Neural progenitor cell (in vitro differentiated cells): ENCODE data around the gene GMPPB. TPM values are rescaled to one million over a fixed set of nuclear protein-coding genes. Genes with fewer than 3 reads are reported as not detected.

Experiments
- DNase-seq: peaks from one replicate; pipeline ENCODE4 v3.0.0-alpha.2; 2016; ENCODE audit warnings: low spot score
- H2AFZ ChIP-seq: fragments of 200-600 bp; sonication (generic); replicated peaks from 2 replicates; pipeline ENCODE4 v1.6.1; 2016; ENCODE audit warnings: antibody characterized with exemption
- H3F3A ChIP-seq: fragments of 200-600 bp; sonication (generic); 2 replicates; pipeline ENCODE4 v1.6.1; 2016; ENCODE audit warnings: antibody characterized with exemption, low read depth
- H3K27ac ChIP-seq: fragments of 200-600 bp; sonication (generic); 2 replicates; pipeline ENCODE4 v1.5.1; 2016; ENCODE audit warnings: mild to moderate bottlenecking
- H3K27me3 ChIP-seq: fragments of 200-600 bp; sonication (generic); 2 replicates; pipeline ENCODE4 v1.6.1; 2016; ENCODE audit warnings: mild to moderate bottlenecking, moderate library complexity
- H3K36me3 ChIP-seq: fragments of 200-600 bp; sonication (generic); 2 replicates; pipeline ENCODE4 v1.5.1; 2016
- H3K4me1 ChIP-seq: fragments of 200-600 bp; sonication (generic); 2 replicates; pipeline ENCODE4 v1.6.1; 2016; ENCODE audit warnings: mixed run types
- H3K4me2 ChIP-seq: fragments of 200-600 bp; sonication (generic); 2 replicates; pipeline ENCODE4 v1.6.1; 2016
- H3K4me3 ChIP-seq: fragments of 200-600 bp; sonication (generic); 2 replicates; pipeline ENCODE4 v1.5.1; 2016
- H3K79me2 ChIP-seq: fragments of 200-600 bp; sonication (generic); 2 replicates; pipeline ENCODE4 v1.6.1; 2016; ENCODE audit warnings: low read depth
- H3K9ac ChIP-seq: fragments of 200-600 bp; sonication (generic); 2 replicates; pipeline ENCODE4 v1.6.1; 2016
- H3K9me3 ChIP-seq: fragments of 200-600 bp; sonication (generic); 2 replicates; pipeline ENCODE4 v1.5.1; 2016; ENCODE audit warnings: low read depth
- H4K20me1 ChIP-seq: fragments of 200-600 bp; sonication (generic); 2 replicates; pipeline ENCODE4 v1.6.1; 2016; ENCODE audit warnings: low read depth
- H3K27ac Mint-ChIP-seq: 3 replicates; pipeline ENCODE4 v1.8.0; 2021; ENCODE audit warnings: mixed read lengths
- H3K27me3 Mint-ChIP-seq: 2 replicates; pipeline ENCODE4 v1.8.0; 2022; ENCODE audit warnings: low read depth, mild to moderate bottlenecking, inconsistent platforms, moderate library complexity, mixed read lengths; ENCODE audit not compliant: insufficient read depth
- H3K36me3 Mint-ChIP-seq: 3 replicates; pipeline ENCODE4 v1.8.0; 2021; ENCODE audit warnings: mixed read lengths
- H3K4me1 Mint-ChIP-seq: 3 replicates; pipeline ENCODE4 v1.8.0; 2021; ENCODE audit warnings: mixed read lengths
- H3K4me3 Mint-ChIP-seq: 3 replicates; pipeline ENCODE4 v1.8.0; 2021; ENCODE audit warnings: mild to moderate bottlenecking, moderate library complexity, mixed read lengths
- H3K9me3 Mint-ChIP-seq: 3 replicates; pipeline ENCODE4 v1.8.0; 2020; ENCODE audit warnings: mixed read lengths
- EZH2 ChIP-seq: fragments of 200-600 bp; sonication (generic); IDR thresholded peaks from 2 replicates; pipeline ENCODE4 v1.6.1; 2017; ENCODE audit warnings: antibody characterized with exemption, mild to moderate bottlenecking, moderate library complexity
- EZH2phosphoT487 ChIP-seq: fragments of 200-600 bp; sonication (generic); IDR thresholded peaks from 2 replicates; pipeline ENCODE4 v1.6.1; 2017; ENCODE audit warnings: antibody characterized with exemption
- total RNA-seq: library from RNA; depleted of rRNA; stranded (reverse); fragments of >200 nt; gene quantifications from 2 replicates; pipeline ENCODE4 v1.2.3, GENCODE V29; 2015; ENCODE audit warnings: low replicate concordance
- TF ChIP-seq, protein P1 (sequence below): fragments of 200-600 bp; sonication (generic); IDR thresholded peaks from 2 replicates; pipeline ENCODE4 v1.5.1; 2017; ENCODE audit warnings: antibody characterized with exemption, mild to moderate bottlenecking

The GMPPB gene
- total RNA-seq, 1 donor from 2014 or later: 10.6 TPM

DNA sequence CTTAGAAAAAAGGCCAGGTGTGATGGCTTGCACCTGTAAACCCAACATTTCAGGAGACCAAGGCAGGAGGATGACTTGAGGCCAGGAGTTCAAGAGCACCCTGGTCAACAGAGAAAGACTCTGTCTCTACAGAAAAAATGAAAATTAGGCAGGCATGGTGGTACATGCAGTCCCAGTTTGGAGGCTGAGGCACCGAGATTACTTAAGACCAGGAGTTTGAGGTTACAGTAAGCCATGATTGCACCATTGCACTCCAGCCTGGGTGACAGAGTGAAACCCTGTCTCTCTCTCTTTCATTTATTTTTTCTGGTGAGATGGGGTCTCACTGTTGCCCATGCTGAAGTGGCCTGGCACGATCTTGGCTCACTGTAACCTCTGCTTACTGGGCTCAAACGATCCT is 37.9 kb upstream of the GMPPB start:
- Histone ChIP-seq H3F3A (no peaks in the 10 kb centered on the region), H3K4me2 (no peak overlapping the region), H3K4me3 (no peak overlapping the region), H3K79me2 (peaks cover 98% of the 10 kb centered on the region), H2AFZ (no peak overlapping the region), H3K9me3 (no peaks in the 10 kb centered on the region), H3K4me1 (no peaks in the 10 kb centered on the region), H4K20me1 (peaks cover 51% of the 10 kb centered on the region), H3K27me3 (no peaks in the 10 kb centered on the region), H3K27ac (no peak overlapping the region), H3K36me3 (no peaks in the 10 kb centered on the region), H3K9ac (no peak overlapping the region)
- H3K27me3 Mint-ChIP-seq: no peaks in the 10 kb centered on the region
- H3K9me3 Mint-ChIP-seq: no peaks in the 10 kb centered on the region
- TF ChIP-seq EZH2: no peak
- TF ChIP-seq, protein P1, sequence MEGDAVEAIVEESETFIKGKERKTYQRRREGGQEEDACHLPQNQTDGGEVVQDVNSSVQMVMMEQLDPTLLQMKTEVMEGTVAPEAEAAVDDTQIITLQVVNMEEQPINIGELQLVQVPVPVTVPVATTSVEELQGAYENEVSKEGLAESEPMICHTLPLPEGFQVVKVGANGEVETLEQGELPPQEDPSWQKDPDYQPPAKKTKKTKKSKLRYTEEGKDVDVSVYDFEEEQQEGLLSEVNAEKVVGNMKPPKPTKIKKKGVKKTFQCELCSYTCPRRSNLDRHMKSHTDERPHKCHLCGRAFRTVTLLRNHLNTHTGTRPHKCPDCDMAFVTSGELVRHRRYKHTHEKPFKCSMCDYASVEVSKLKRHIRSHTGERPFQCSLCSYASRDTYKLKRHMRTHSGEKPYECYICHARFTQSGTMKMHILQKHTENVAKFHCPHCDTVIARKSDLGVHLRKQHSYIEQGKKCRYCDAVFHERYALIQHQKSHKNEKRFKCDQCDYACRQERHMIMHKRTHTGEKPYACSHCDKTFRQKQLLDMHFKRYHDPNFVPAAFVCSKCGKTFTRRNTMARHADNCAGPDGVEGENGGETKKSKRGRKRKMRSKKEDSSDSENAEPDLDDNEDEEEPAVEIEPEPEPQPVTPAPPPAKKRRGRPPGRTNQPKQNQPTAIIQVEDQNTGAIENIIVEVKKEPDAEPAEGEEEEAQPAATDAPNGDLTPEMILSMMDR: no peak
- no peak for TF ChIP-seq EZH2phosphoT487
- no peak for DNase-seq
- peaks cover 12% of the 10 kb centered on the region for H3K36me3 Mint-ChIP-seq
- H3K4me1 Mint-ChIP-seq: peaks cover 3% of the 10 kb centered on the region
- no peak overlapping the region for H3K4me3 Mint-ChIP-seq
- no peak overlapping the region for H3K27ac Mint-ChIP-seq

DNA sequence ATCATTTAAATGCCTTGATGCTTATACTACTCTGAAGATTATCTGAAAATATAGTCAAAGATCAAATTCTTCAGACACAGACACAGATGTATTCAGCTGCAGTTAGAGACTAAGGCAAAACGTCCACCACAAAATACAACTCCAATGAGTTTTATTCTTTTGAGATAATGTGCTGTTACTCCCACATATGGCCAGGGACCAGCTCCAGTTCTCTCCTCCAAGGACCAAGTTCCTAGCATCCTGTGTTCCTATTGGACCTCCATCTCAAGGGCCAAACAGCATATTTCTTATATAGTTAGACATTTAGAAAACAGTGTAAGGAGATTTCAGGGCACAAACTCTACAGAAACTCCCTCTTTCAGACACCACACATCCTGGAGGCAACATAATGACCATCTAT is 35.5 kb upstream of the GMPPB start:
- Histone ChIP-seq H3K4me1 (peaks cover 4% of the 10 kb centered on the region), H3K9ac (no peak overlapping the region), H3K27ac (no peak overlapping the region), H3K4me3 (no peak overlapping the region), H3K36me3 (no peaks in the 10 kb centered on the region), H2AFZ (no peak overlapping the region), H3K27me3 (no peaks in the 10 kb centered on the region), H3F3A (no peaks in the 10 kb centered on the region), H3K9me3 (no peaks in the 10 kb centered on the region), H3K79me2 (peaks cover 99% of the 10 kb centered on the region), H4K20me1 (peaks cover 69% of the 10 kb centered on the region), H3K4me2 (no peak overlapping the region)
- H3K9me3 Mint-ChIP-seq: no peaks in the 10 kb centered on the region
- peaks cover 9% of the 10 kb centered on the region for H3K4me1 Mint-ChIP-seq
- no peaks in the 10 kb centered on the region for H3K27me3 Mint-ChIP-seq
- no peak overlapping the region for H3K4me3 Mint-ChIP-seq
- no peak overlapping the region for H3K27ac Mint-ChIP-seq
- no peak for DNase-seq
- TF ChIP-seq EZH2phosphoT487: no peak
- TF ChIP-seq EZH2: no peak
- TF ChIP-seq, protein P1: no peak
- peaks cover 7% of the 10 kb centered on the region for H3K36me3 Mint-ChIP-seq

DNA sequence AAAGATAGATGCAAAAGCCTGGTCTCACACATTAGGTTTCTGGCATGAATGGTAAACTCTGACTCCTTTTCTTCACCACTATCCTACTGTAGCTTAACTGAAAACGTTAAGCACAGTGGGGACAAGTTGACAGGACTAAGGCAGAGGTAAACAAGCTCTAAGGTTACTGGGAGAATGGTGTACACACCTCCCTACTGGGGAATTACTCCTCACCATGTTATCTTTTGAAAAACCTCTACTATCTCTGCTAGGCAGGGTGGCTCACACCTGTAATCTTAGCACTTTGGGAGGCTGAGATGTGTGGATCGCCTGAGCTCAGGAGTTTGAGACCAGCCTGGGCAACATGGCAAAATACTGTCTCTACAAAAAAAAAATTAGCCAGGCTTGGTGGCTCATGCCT is 33.4 kb upstream of the GMPPB start:
- Mint-ChIP-seq H3K4me3 (no peak overlapping the region), H3K36me3 (peaks cover 11% of the 10 kb centered on the region), H3K27me3 (no peaks in the 10 kb centered on the region), H3K27ac (no peak overlapping the region), H3K4me1 (peaks cover 9% of the 10 kb centered on the region), H3K9me3 (no peaks in the 10 kb centered on the region)
- Histone ChIP-seq H3K9me3 (no peaks in the 10 kb centered on the region), H2AFZ (no peak overlapping the region), H3K4me2 (no peak overlapping the region), H3K79me2 (peaks cover 99% of the 10 kb centered on the region), H3K27me3 (no peaks in the 10 kb centered on the region), H3K27ac (no peak overlapping the region), H3K4me3 (no peak overlapping the region), H3K36me3 (no peaks in the 10 kb centered on the region), H3K9ac (no peak overlapping the region), H3K4me1 (peaks cover 4% of the 10 kb centered on the region), H4K20me1 (peaks cover 71% of the 10 kb centered on the region), H3F3A (no peaks in the 10 kb centered on the region)
- TF ChIP-seq, protein P1: no peak
- TF ChIP-seq EZH2: no peak
- TF ChIP-seq EZH2phosphoT487: no peak
- DNase-seq: no peak
